NT2/D1 (cell line): ENCODE measurements around the gene RAB7B.

Experiments
- YY1 ChIP-seq: IDR thresholded peaks from 2 replicates; pipeline ENCODE4 v1.6.1; 2011; ENCODE audit not compliant: insufficient read length, insufficient read depth
- ZNF274 ChIP-seq: IDR thresholded peaks from 2 replicates; pipeline ENCODE4 v1.6.1; 2011; ENCODE audit warnings: mild to moderate bottlenecking, low read depth, low read length

DNA sequence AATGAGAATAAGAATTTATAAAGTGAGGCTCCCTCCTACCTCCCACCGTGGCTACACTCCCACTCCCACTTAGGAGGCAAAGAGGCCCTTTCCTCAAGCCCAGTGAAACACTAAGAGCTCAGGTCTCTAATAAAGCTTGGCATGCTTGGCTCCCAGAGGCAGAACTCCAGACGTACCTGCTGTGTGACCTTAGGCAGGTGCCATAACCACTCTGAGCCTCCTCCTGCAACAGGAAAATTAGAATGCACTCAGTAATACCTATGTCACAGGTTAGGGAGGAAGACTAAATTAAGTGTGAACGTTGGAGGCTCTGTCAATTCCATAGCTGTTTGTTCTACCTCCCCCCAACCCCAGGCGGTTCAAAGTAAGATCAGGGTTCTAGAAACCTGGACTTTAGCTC, 43.4 kb downstream of the RAB7B start:
- no peak for TF ChIP-seq YY1
- no peak for TF ChIP-seq ZNF274
